Osteoblast (primary cell): ENCODE results near the gene FADS2. TPM values are rescaled to one million over a fixed set of nuclear protein-coding genes. Genes with fewer than 3 reads are reported as not detected.

Experiments
- DNase-seq: peaks from one replicate; pipeline ENCODE4 v3.0.0; 2011; ENCODE audit warnings: low spot score, mixed read lengths; ENCODE audit not compliant: insufficient read length; ENCODE audit errors: missing footprints
- H2AFZ ChIP-seq: 2 replicates; pipeline ENCODE4 v1.6.0; 2011; ENCODE audit warnings: mild to moderate bottlenecking, low read length
- H3K27ac ChIP-seq: 2 replicates; pipeline ENCODE4 v1.5.1; 2011; ENCODE audit warnings: mild to moderate bottlenecking, low read depth, low read length, moderate library complexity
- H3K27me3 ChIP-seq: 2 replicates; pipeline ENCODE4 v1.6.0; 2012; ENCODE audit warnings: mild to moderate bottlenecking, control low read depth, inconsistent platforms, low read length, moderate library complexity; ENCODE audit not compliant: insufficient read depth
- H3K36me3 ChIP-seq: 2 replicates; pipeline ENCODE4 v1.5.1; 2011; ENCODE audit warnings: mild to moderate bottlenecking, low read length, control low read depth, moderate library complexity; ENCODE audit not compliant: insufficient read depth
- H3K4me1 ChIP-seq: 2 replicates; pipeline ENCODE4 v1.5.1; 2011; ENCODE audit warnings: mild to moderate bottlenecking, low read length, control low read depth, moderate library complexity; ENCODE audit not compliant: insufficient read depth
- H3K4me2 ChIP-seq: 2 replicates; pipeline ENCODE4 v1.6.0; 2011; ENCODE audit warnings: mild to moderate bottlenecking, low read length; ENCODE audit not compliant: insufficient read depth
- H3K4me3 ChIP-seq: fragments of 200-600 bp; sonication (generic); 3 replicates; pipeline ENCODE4 v1.5.1; 2012; ENCODE audit warnings: mild to moderate bottlenecking, low read length, inconsistent platforms; ENCODE audit not compliant: insufficient read depth
- H3K79me2 ChIP-seq: 2 replicates; pipeline ENCODE4 v1.6.0; 2012; ENCODE audit warnings: mild to moderate bottlenecking, low read length, control low read depth, inconsistent platforms; ENCODE audit not compliant: insufficient read depth
- H3K9me3 ChIP-seq: 2 replicates; pipeline ENCODE4 v1.5.1; 2011; ENCODE audit warnings: low read depth, low read length, control low read depth
- H4K20me1 ChIP-seq: 2 replicates; pipeline ENCODE4 v1.6.0; 2012; ENCODE audit warnings: mild to moderate bottlenecking, low read length, control low read depth; ENCODE audit not compliant: insufficient read depth
- CTCF ChIP-seq: IDR thresholded peaks from 2 replicates; pipeline ENCODE4 v1.5.1; 2011; ENCODE audit warnings: mild to moderate bottlenecking, low read depth, low read length, moderate library complexity; ENCODE audit errors: extremely low read depth
- total RNA-seq: library from RNA; depleted of rRNA; stranded (reverse); fragments of >200 nt; gene quantifications from 2 replicates; pipeline ENCODE4 v1.2.3, GENCODE V29; 2012

The FADS2 gene
- total RNA-seq, 1 donor: 275 TPM

DNA sequence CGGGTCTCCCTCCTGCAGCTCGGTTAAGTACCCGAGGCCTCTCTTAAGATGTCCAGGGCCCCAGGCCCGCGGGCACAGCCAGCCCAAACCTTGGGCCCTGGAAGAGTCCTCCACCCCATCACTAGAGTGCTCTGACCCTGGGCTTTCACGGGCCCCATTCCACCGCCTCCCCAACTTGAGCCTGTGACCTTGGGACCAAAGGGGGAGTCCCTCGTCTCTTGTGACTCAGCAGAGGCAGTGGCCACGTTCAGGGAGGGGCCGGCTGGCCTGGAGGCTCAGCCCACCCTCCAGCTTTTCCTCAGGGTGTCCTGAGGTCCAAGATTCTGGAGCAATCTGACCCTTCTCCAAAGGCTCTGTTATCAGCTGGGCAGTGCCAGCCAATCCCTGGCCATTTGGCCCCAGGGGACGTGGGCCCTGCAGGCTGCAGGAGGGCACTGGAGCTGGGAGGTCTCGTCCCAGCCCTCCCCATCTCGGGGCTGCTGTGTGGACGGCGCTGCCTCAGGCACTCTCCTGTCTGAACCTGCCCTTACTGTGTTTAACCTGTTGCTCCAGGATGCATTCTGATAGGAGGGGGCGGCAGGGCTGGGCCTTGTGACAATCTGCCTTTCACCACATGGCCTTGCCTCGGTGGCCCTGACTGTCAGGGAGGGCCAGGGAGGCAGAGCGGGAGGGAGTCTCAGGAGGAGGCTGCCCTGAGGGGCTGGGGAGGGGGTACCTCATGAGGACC, 38.3 kb downstream of the FADS2 start:
- no peak overlapping the region for H3K4me2 ChIP-seq
- no peak overlapping the region for H2AFZ ChIP-seq
- DNase-seq: peak; percentile 58

GRCh38 chr11:61866958-61867343, 38.9 kb downstream of the FADS2 start:
- DNase-seq: peak; percentile 82
- Histone ChIP-seq H3K27me3 (no peaks in the 10 kb centered on the region), H3K79me2 (no peaks in the 10 kb centered on the region), H3K27ac (no peak overlapping the region), H2AFZ (no peak overlapping the region), H4K20me1 (no peaks in the 10 kb centered on the region), H3K36me3 (no peaks in the 10 kb centered on the region), H3K9me3 (no peaks in the 10 kb centered on the region), H3K4me1 (peaks cover 12% of the 10 kb centered on the region), H3K4me3 (no peak overlapping the region), H3K4me2 (no peak overlapping the region)
- TF ChIP-seq CTCF: no peak

More for the DNA sequence above, 38.3 kb downstream of the FADS2 start:
- Histone ChIP-seq H4K20me1 (no peaks in the 10 kb centered on the region), H3K4me1 (peaks cover 11% of the 10 kb centered on the region), H3K36me3 (no peaks in the 10 kb centered on the region), H3K27ac (no peak overlapping the region), H3K27me3 (no peaks in the 10 kb centered on the region), H3K4me3 (no peak overlapping the region), H3K9me3 (no peaks in the 10 kb centered on the region), H3K79me2 (no peaks in the 10 kb centered on the region)
- no peak for TF ChIP-seq CTCF

DNA sequence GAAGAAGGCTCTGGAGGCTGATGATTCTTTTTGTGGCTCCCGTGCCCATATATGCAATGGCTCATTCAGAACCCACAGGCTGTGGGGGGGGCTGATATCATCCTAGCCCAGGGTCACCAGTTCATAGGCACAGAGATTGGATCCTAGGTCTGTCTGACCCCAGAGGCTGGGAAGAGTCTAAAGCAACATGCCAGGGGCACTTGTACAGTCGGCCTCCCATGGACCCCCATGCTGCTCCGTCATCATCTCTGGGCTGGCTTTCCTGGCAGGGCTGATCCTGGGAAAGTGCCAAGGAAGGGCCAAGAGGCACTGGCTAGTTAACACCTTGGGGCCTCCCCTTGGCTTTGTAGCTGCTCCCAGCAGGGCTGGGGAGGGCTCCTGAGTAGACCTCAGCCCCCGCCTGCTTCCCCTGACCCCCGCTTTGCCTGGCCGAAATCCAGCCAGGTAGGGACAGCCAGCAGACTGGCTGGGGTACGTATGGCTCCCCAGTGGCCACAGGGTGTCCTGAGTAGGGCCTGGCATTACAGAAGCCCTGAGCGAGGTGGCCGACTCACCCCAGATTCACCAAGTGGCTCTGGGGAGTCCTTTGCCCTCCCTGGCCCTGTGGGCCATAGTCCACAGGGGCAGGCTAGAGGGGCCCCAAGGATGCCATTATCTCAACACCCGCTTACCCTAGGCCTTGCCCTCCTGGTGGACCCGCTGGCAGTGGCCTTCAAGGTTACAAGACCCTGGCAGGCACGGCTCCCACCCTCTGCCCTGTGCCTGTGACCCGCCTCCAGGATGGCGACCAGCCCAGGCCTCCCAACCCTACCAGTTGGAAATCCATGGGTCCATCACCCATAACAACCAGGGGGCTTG, 40.7 kb downstream of the FADS2 start:
- TF ChIP-seq CTCF: no peak
- H3K4me1 ChIP-seq: peaks cover 12% of the 10 kb centered on the region
- H2AFZ ChIP-seq: no peak overlapping the region
- H3K79me2 ChIP-seq: no peaks in the 10 kb centered on the region
- peaks cover 8% of the 10 kb centered on the region for H3K36me3 ChIP-seq
- no peaks in the 10 kb centered on the region for H3K27me3 ChIP-seq
- no peak overlapping the region for H3K27ac ChIP-seq
- H3K4me3 ChIP-seq: no peak overlapping the region
- H3K9me3 ChIP-seq: no peaks in the 10 kb centered on the region
- H4K20me1 ChIP-seq: no peaks in the 10 kb centered on the region
- no peak overlapping the region for H3K4me2 ChIP-seq
- peak; percentile 83 for DNase-seq

DNA sequence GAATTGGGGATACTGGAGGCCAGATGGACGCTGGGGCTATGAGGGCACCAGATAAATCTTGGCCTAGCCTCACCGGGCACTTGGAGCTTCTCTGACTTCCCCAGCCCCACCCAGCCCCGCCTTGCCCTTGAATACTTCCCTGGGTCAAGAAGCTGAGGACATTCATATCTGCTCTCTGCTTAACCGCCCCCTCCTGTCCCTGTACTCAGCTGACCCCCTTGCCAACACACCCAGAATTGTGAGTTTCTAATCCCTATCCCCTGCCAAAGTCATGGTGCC, 41.3 kb downstream of the FADS2 start:
- Histone ChIP-seq H3K27ac (no peak overlapping the region), H3K79me2 (no peaks in the 10 kb centered on the region), H3K4me2 (no peak overlapping the region), H2AFZ (no peak overlapping the region), H3K9me3 (no peaks in the 10 kb centered on the region), H3K36me3 (peaks cover 13% of the 10 kb centered on the region), H3K4me1 (peaks cover 12% of the 10 kb centered on the region), H3K27me3 (no peaks in the 10 kb centered on the region), H3K4me3 (no peak overlapping the region), H4K20me1 (no peaks in the 10 kb centered on the region)
- peak; percentile 74 for DNase-seq
- no peak for TF ChIP-seq CTCF
